Endothelial cell of umbilical vein (primary cell): ENCODE measurements around the gene KCNMA1. TPM values are rescaled to one million over a fixed set of nuclear protein-coding genes. Genes with fewer than 3 reads are reported as not detected.

Experiments
- BruUV-seq: library from RNA; stranded (reverse); fragments of 400-500 nt; replicated peaks from 2 replicates; lab custom pipeline; 2021; lab: Mats Ljungman, UMichigan
- CTCF ChIA-PET: fragments of 300-600, 350-600 bp; sonication (Branson Sonifier 250); formaldehyde crosslinking; loops from one replicate; lab custom pipeline; 2021; ENCODE audit warnings: antibody characterized with exemption, inconsistent platforms; lab: Charles Lee
- POLR2A ChIA-PET: fragments of 300-600, 350-600 bp; sonication (Branson Sonifier 250); formaldehyde crosslinking; loops from one replicate; lab custom pipeline; 2021; ENCODE audit warnings: antibody characterized with exemption, inconsistent platforms; lab: Charles Lee
- DNase-seq: peaks from one replicate; pipeline ENCODE4 v3.0.0-alpha.2; 2011; ENCODE audit warnings: low read depth, low spot score
- FAIRE-seq: peaks from 2 replicates; lab custom pipeline; 2011; peaks lifted over from hg19 to GRCh38; lab: Jason Lieb, UNC
- H2AFZ ChIP-seq: 2 replicates; pipeline ENCODE4 v1.6.0; 2012; ENCODE audit warnings: low read depth, low read length, control low read depth, inconsistent platforms
- H3K27ac ChIP-seq: 2 replicates; pipeline ENCODE4 v1.5.1; 2011; ENCODE audit warnings: low read depth, mild to moderate bottlenecking, control low read depth, low read length, moderate library complexity; ENCODE audit not compliant: insufficient read depth
- H3K27me3 ChIP-seq, 2 experiments: 2 replicates each; pipeline versions ENCODE4 v1.6.0 to v1.6.1; 2011; ENCODE audit warnings: low read length in 2 of 2, mixed read lengths in 1 of 2; ENCODE audit not compliant: control insufficient read depth in 2 of 2, insufficient read depth in 2 of 2
- H3K36me3 ChIP-seq, 2 experiments: 2 replicates in 1 of 2; 3 replicates in 1 of 2; pipeline ENCODE4 v1.5.1; 2011; ENCODE audit warnings: low read length in 2 of 2, mild to moderate bottlenecking in 1 of 2, moderate library complexity in 1 of 2; ENCODE audit not compliant: control insufficient read depth in 2 of 2, insufficient read depth in 2 of 2; ENCODE audit errors: extremely low read depth in 1 of 2
- H3K4me1 ChIP-seq: 3 replicates; pipeline ENCODE4 v1.5.1; 2011; ENCODE audit warnings: mild to moderate bottlenecking, low read length; ENCODE audit not compliant: control insufficient read depth, insufficient read depth; ENCODE audit errors: extremely low read depth
- H3K4me2 ChIP-seq: 2 replicates; pipeline ENCODE4 v1.6.1; 2011; ENCODE audit warnings: low read length, control low read depth, mixed read lengths; ENCODE audit not compliant: insufficient read depth
- H3K4me3 ChIP-seq, 3 experiments: fragments of 200-600 bp in 1 of 3; sonication (generic), shearing (Covaris generic) in 1 of 3; replicated peaks in 1 of 3; 2 replicates each; pipeline ENCODE4 v1.5.1; 2011 to 2016; ENCODE audit warnings: control low read depth in 3 of 3, low read length in 3 of 3, mild to moderate bottlenecking in 2 of 3, inconsistent platforms in 1 of 3, low read depth in 1 of 3, moderate library complexity in 1 of 3; ENCODE audit not compliant: insufficient read depth in 1 of 3
- H3K79me2 ChIP-seq: 2 replicates; pipeline ENCODE4 v1.6.0; 2012; ENCODE audit warnings: low read length, inconsistent platforms; ENCODE audit not compliant: control insufficient read depth, insufficient read depth
- H3K9ac ChIP-seq: replicated peaks from 2 replicates; pipeline ENCODE3; 2011; ENCODE audit warnings: low read length, control low read depth; ENCODE audit not compliant: insufficient read depth; ENCODE audit errors: extremely low read depth
- H3K9me1 ChIP-seq: replicated peaks from 3 replicates; pipeline ENCODE4 v1.6.0; 2011; ENCODE audit warnings: mild to moderate bottlenecking, low read length; ENCODE audit not compliant: control insufficient read depth, insufficient read depth; ENCODE audit errors: extremely low read depth
- H3K9me3 ChIP-seq: replicated peaks from 2 replicates; pipeline ENCODE4 v1.5.1; 2012; ENCODE audit warnings: low read length, inconsistent platforms; ENCODE audit not compliant: control insufficient read depth, insufficient read depth
- H4K20me1 ChIP-seq: replicated peaks from 2 replicates; pipeline ENCODE3; 2011; ENCODE audit warnings: mild to moderate bottlenecking, low read length; ENCODE audit not compliant: control insufficient read depth, insufficient read depth; ENCODE audit errors: extremely low read depth
- EZH2 ChIP-seq: IDR thresholded peaks from 2 replicates; pipeline ENCODE4 v1.6.1; 2012; ENCODE audit warnings: borderline replicate concordance, low read depth, mild to moderate bottlenecking, moderate library complexity, low read length, inconsistent platforms; ENCODE audit not compliant: severe bottlenecking
- FOS ChIP-seq: IDR thresholded peaks from 2 replicates; pipeline ENCODE4 v1.6.1; 2011; ENCODE audit warnings: mild to moderate bottlenecking, low read length, moderate library complexity, borderline replicate concordance; ENCODE audit not compliant: insufficient read depth
- GATA2 ChIP-seq: IDR thresholded peaks from 2 replicates; pipeline ENCODE4 v1.7.0; 2011; ENCODE audit warnings: low read depth, mild to moderate bottlenecking, moderate library complexity, mixed read lengths, low read length; ENCODE audit not compliant: insufficient read length, insufficient read depth
- JUN ChIP-seq: IDR thresholded peaks from 2 replicates; pipeline ENCODE4 v1.6.1; 2011; ENCODE audit warnings: borderline replicate concordance, low read depth; ENCODE audit not compliant: insufficient read length, insufficient read depth
- MYC ChIP-seq: IDR thresholded peaks from one replicate; pipeline ENCODE4 v1.6.1; 2011; ENCODE audit warnings: mild to moderate bottlenecking, low read depth, low read length
- POLR2A ChIP-seq: IDR thresholded peaks from 2 replicates; pipeline ENCODE4 v1.6.1; 2012; ENCODE audit warnings: low read depth, mild to moderate bottlenecking, control low read depth, low read length
- POLR2AphosphoS5 ChIP-seq: IDR thresholded peaks from 2 replicates; pipeline ENCODE4 v1.6.1; 2012; ENCODE audit warnings: low read depth, mild to moderate bottlenecking, control low read depth, low read length, moderate library complexity; ENCODE audit not compliant: insufficient read depth
- dilution Hi-C: fragments of 300-500 bp; cut with MboI; formaldehyde crosslinking; loops from one replicate; pipeline ENCODE4 v1.15.0; 2019; ENCODE audit warnings: low sequenced_read_pairs; ENCODE audit not compliant: extremely low pct_ligation_motif_present
- intact Hi-C: fragments of 100-400 bp; cut with micrococcal nuclease; formaldehyde crosslinking; loops from one replicate; pipeline ENCODE4 v1.10.0; 2022
- polyA plus RNA-seq, 4 experiments: library from polyadenylated mRNA; depleted of rRNA in 3 of 4; stranded (reverse) in 3 of 4; unstranded in 1 of 4; fragments of >200 nt; gene quantifications; 2 replicates each; pipeline versions ENCODE4 v1.2.1 to v1.2.3, GENCODE V29; 2011 to 2012; ENCODE audit warnings: missing spikeins in 1 of 4
- total RNA-seq: library from RNA; stranded (reverse); gene quantifications from 2 replicates; pipeline ENCODE4 v1.2.3, GENCODE V29; 2021
- TF ChIP-seq, protein P1 (sequence below): IDR thresholded peaks from 2 replicates; pipeline ENCODE4 v1.6.1; 2011; ENCODE audit not compliant: insufficient read depth, insufficient read length
- TF ChIP-seq, protein P2 (sequence below), 2 donors: IDR thresholded peaks; 1 replicate in 1 of 2; 2 replicates in 1 of 2; pipeline ENCODE4 v1.5.1; 2011; ENCODE audit warnings: low read length in 2 of 2, mild to moderate bottlenecking in 2 of 2, moderate library complexity in 2 of 2, control low read depth in 1 of 2, inconsistent platforms in 1 of 2, low read depth in 1 of 2; ENCODE audit not compliant: insufficient read depth in 1 of 2; ENCODE audit errors: extremely low read depth in 1 of 2

The KCNMA1 gene
- total and polyA plus RNA-seq, 2 donors (not counting 3 experiments of a cell fraction or from before 2014, with no cell fraction given) = 0.10 to 0.82 TPM

DNA sequence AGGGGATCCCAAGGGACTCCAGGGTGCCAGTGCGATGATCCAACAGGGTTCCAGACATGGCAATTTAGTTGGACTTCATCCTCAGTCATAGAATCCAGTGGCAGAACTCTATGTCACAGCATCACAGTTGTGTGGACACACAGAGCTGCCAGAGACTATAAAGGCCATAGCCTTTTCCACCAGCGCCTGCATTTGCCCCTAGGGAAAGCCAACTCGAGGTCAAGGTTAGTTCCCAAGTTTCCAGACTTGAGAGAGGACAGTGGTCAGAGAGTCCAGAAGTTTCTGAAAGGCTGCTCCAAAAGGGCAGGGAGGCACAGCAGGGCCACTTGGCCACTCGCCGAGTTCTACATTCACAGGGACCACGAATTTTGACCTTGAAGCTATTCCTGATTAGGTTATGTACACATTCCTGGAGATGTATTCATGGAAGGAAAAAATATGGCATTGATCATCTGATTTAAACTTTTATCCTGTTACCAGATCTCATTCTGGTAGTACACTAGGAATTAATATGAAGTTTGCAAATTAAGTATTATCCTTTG lies 170.1 kb downstream of the KCNMA1 start:
- POLR2A ChIA-PET = no interaction called here
- Histone ChIP-seq H3K4me3 (no peak overlapping the region), H3K4me1 (no peaks in the 10 kb centered on the region), H3K36me3 (no peaks in the 10 kb centered on the region), H3K9me3 (no peaks in the 10 kb centered on the region), H3K9ac (no peak overlapping the region), H3K27ac (no peak overlapping the region), H4K20me1 (no peaks in the 10 kb centered on the region), H3K4me2 (no peak overlapping the region), H3K27me3 (no peaks in the 10 kb centered on the region), H3K79me2 (no peaks in the 10 kb centered on the region), H3K9me1 (no peaks in the 10 kb centered on the region), H2AFZ (no peak overlapping the region)
- FAIRE-seq = no peak
- intact Hi-C loops (no loop called here), dilution Hi-C loops (no loop called here)
- no peak for DNase-seq
- CTCF ChIA-PET = no interaction called here
- TF ChIP-seq POLR2AphosphoS5 = no peak
- TF ChIP-seq, protein P1, sequence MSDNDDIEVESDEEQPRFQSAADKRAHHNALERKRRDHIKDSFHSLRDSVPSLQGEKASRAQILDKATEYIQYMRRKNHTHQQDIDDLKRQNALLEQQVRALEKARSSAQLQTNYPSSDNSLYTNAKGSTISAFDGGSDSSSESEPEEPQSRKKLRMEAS = no peak
- TF ChIP-seq FOS = no peak
- no peak for TF ChIP-seq GATA2
- TF ChIP-seq, protein P2, sequence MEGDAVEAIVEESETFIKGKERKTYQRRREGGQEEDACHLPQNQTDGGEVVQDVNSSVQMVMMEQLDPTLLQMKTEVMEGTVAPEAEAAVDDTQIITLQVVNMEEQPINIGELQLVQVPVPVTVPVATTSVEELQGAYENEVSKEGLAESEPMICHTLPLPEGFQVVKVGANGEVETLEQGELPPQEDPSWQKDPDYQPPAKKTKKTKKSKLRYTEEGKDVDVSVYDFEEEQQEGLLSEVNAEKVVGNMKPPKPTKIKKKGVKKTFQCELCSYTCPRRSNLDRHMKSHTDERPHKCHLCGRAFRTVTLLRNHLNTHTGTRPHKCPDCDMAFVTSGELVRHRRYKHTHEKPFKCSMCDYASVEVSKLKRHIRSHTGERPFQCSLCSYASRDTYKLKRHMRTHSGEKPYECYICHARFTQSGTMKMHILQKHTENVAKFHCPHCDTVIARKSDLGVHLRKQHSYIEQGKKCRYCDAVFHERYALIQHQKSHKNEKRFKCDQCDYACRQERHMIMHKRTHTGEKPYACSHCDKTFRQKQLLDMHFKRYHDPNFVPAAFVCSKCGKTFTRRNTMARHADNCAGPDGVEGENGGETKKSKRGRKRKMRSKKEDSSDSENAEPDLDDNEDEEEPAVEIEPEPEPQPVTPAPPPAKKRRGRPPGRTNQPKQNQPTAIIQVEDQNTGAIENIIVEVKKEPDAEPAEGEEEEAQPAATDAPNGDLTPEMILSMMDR (IDR thresholded peaks at IDR 0.05; ENCODE audit: extremely low read depth in 1 of 2, insufficient read depth in 1 of 2, low read depth in 1 of 2, low read length in 2 of 2) = no peak
- no peak for TF ChIP-seq MYC
- TF ChIP-seq POLR2A = no peak
- no peak for TF ChIP-seq EZH2
- no peak for TF ChIP-seq JUN
- no TSS peak for BruUV-seq
